COLO829 (cell line): ENCODE measurements around the gene FOXN4.
A peak's percentile ranks its signal among the peaks of the same experiment; 100 is the strongest.
"Not testable (repeated sequence)": the region's sequence is repeated elsewhere in the genome, so short reads cannot be mapped to it uniquely, and the experiment has no call there.

Experiments used
- DNase-seq: peaks from one replicate; pipeline ENCODE4 v3.0.0; 2012; ENCODE audit warnings: low spot score

The FOXN4 gene, protein sequence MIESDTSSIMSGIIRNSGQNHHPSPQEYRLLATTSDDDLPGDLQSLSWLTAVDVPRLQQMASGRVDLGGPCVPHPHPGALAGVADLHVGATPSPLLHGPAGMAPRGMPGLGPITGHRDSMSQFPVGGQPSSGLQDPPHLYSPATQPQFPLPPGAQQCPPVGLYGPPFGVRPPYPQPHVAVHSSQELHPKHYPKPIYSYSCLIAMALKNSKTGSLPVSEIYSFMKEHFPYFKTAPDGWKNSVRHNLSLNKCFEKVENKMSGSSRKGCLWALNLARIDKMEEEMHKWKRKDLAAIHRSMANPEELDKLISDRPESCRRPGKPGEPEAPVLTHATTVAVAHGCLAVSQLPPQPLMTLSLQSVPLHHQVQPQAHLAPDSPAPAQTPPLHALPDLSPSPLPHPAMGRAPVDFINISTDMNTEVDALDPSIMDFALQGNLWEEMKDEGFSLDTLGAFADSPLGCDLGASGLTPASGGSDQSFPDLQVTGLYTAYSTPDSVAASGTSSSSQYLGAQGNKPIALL

DNA sequence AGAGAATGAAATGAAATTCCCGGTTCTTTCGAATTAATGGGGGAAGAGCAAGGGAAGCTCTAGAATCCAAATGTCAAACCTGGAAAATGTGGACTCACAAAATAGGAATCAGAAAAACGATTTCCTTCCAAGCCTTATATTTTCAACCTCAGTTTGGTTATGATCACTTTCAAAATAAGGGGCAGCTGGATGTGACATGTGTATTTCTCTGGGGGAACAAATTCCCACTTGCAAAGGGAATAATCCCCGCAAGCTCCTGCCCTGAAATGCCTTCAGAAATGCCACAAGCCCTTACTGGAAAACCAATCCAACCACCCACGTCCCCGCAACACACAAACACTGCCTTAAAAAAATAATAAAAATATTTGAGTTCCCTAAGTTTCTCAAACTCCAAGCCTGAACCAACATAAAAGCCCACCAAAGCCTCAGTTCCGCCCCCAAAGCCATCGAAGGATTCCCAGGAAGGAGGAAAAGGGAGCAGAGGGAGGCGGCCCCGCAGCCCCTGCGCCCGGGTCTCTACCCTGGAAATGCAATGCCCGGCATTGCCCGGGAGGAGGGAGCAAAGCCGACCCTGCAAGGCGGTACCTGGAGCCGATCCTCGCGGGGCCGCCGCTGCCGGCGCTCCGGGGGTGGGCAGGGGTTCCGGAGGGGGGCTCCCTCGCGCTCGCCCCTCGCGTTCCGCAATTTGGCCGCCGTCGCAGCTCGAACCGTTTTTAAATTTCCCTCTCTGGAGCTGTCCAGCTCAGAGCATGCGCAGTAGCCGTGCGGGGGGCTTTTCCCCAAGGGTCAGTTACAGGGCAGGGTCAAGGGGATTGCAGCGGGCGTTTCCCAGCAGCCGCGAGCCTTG is at the start of gene FOXN4:
TSS of gene FOXN4 (minus strand) at position 751 of the 847 bp plus-strand sequence. CDS start 963 bp downstream, outside the sequence.
- no peak for DNase-seq

DNA sequence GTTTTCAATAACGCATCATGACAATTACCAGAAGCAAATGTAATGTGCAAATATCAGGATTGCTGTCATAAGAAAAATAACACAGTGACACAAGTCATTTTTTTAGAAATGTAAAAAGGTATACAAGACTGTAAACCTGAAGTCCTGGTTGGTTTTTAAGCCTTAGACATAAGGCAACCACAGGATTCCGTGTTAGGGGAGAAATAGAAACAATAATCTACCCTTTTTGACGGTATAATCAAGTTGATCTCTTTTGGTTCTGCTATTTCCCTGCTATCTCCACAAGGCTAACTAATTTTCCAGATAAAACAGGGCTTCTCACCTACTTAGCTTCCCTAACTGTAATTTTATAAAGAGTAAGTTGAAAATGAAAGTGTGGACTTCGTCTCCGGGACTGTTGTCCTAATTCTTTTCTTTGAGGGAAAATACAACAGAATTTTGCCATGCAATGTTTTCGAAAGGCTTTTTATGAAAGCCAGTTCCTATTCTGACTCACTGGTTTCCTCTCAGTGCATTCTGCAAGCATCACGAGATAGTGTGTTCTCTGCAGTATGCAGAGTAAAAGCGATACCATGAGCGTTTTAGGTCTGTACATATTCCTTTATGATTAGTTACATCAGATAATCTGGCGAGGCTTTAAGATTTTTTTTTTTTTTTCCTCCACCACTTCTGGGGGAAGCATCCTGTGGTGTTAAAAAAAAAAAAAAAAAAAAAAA is 49.2 kb upstream of the FOXN4 start:
- DNase-seq = peak; percentile 35

GRCh38 chr12:109357032-109357431 is 47.9 kb upstream of the FOXN4 start:
- no peak for DNase-seq

GRCh38 chr12:109356577-109356976 is 47.5 kb upstream of the FOXN4 start:
- no peak for DNase-seq

GRCh38 chr12:109352184-109352583 is 43.1 kb upstream of the FOXN4 start:
- DNase-seq = no peak

GRCh38 chr12:109347589-109347988 is 38.5 kb upstream of the FOXN4 start, which contains the start of gene MYO1H:
Gene MYO1H (plus strand): TSS chr12:109347900. CDS start chr12:109347961, 61 bp downstream.
- DNase-seq = no peak

DNA sequence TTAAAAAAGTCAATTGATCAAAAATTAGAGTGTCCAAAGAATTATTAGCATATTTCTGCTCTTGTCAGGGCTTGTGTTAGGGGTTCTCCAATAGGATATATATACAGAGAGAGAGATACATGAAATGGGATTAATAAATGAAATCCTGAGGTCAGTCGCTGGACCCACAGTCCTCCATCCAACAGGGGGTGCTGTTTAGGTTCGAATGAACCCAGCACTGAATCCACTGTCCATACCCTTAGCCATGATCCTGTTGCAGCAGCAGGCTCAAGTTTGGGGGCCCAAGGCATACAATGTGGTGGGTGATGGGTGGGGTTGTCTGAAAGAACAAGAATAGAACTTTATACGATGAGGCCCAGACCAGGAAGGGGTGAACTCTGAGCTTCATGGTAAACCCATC is 37.8 kb upstream of the FOXN4 start:
- DNase-seq = no peak

- no peak for DNase-seq
These were observed 36.3 kb upstream of the FOXN4 start for GRCh38 chr12:109345428-109345827.

- DNase-seq = no peak
These were observed 34.6 kb upstream of the FOXN4 start for GRCh38 chr12:109343677-109344076.

- DNase-seq = no peak
These were observed 27.5 kb upstream of the FOXN4 start for GRCh38 chr12:109336593-109336992.

DNA sequence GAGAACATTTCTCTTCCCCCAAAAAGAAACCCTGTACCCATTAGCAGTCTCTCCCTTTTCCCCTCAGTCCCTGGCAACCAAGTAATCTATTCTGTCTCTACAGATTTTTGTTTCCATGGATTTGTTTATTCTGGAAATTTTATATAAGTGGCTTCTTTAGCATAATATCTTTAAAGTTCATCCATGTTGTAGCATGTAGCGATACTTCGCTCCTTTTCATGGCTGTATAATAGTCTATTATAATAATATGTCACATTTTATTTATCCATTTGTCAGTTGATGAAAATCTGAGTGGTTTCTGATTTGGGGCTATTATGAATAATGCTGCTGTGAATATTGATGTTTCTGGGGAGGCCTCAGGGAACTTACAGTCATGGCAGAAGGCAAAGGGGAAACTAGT is 25.8 kb upstream of the FOXN4 start:
- DNase-seq = no peak

DNA sequence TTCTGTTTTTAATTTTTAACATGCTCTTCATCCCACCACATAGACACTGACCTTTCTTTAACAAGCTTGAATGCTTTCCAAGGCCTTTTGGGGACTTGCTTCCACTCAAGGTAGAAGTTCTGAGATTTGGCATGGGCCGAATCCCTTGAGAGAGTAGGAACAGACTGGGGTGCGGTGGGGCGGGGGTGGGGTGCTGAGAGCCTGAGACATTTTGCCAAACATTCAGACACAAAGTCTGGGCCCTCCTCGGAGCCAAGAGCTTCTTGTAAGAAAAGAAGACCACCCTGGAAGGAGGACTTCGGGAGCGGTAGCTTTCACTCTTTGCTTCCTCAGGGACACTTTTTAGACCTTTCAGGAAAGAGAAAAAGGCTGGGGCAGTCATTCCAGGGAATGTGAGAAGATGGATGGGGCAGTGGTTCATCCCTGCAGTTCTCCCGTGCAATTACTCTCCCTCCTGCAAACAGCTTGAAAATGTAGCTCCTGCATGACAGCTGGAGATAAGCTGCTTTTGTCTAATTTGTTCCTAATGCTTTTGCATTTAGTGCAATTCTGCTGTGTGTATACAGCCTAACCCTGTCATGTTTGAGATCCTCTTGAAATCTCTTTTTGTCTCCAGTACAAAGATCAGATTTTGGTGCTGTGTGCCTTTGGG is 22.3 kb upstream of the FOXN4 start:
- DNase-seq = no peak

DNA sequence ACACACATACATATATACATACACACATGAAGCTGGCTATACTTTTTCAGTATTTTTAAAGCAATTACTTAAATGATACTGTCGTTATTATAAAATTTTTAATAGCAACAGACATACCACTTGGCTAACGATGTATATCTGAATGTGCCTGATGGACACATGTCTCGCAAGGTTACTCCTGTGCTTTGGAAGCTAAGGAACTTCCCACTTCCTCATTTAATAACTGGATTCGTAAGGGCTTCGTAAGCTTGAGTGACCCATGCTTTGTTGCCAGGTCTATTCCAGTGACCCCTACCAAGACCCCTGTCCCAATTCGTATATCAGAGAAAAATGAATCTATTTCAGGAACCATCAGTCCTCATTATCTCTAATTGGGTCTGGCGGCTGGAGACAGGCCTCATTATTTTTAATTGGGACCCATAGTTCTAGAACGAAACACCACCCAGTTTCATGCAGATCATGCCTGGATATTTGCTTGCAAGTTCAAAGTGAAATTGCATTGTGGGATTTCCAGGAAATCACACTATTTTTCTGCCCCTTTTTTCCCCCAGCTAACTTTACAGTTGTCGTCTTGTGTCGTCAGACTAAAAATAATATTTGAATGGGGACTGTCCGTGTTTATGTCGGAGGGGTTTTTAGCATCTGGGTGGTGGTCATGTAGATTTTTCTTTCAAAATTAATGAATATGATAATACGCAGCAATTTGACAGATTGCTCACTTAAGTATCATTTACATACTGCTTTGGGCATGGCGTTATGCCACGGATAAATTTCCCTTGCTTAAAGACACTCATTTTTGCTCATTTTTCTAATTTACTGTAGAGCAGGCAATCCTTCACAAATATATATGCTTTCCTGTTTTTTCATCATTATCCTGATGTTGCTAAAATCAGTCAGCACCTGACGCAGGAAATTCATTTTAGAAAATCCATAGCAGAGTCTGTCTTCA is 21.5 kb upstream of the FOXN4 start:
- no peak for DNase-seq

DNA sequence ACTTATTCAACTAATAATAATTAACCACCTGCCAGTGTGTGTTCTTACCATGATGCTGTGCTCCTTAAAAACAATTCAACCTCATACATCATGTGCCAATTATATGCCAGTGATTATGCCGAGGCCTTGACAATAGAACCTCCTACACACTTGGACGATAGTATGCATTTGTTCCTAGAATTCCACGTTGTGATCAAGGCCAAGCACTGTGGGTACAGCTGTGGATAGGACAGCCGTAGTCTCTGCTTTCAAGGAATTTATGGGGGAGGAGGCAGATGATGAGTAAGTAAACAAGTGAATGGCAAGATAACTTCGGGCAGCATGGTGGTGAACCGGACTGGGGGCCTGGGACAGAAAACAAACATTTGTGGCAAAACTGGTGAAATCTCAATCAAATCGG is 20.6 kb upstream of the FOXN4 start:
- DNase-seq = no peak

DNA sequence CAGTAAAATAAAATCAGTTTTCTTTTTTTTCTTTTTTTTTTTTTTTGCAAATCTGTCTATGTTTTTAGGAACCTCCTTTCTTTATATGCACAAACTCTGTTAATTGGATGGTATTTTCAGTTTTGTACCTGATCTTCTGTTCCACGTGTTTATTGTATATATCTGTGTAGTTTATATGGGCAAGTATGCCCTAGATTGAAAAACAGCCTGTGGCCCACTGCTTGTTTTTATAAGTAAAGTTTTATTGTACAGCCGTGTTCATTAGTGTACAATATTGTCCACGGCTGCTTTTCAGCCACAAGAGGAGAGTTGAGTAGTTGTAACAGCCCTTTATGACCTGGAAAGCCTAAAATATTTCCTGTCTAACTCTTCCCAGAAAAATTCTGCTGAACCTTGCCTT is 19.9 kb upstream of the FOXN4 start:
- DNase-seq = no peak

DNA sequence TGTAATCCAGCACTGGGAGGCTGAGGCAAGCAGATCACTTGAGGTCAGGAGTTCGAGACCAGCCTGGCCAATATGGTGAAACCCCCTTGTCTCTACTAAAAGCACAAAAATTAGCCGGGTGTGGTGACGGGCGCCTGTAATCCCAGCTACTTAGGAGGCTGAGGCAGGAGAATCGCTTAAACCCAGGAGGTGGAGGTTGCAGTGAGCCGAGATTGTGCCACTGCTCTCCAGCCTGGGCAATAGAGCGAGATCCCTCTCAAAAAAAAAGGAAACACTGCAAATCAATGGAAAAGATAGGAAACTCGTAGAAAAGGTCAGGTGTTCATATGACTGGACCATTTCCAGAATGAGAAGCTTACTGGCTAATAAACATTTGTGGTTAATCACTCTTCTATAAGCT is 12.2 kb upstream of the FOXN4 start:
- DNase-seq = not testable (repeated sequence)

DNA sequence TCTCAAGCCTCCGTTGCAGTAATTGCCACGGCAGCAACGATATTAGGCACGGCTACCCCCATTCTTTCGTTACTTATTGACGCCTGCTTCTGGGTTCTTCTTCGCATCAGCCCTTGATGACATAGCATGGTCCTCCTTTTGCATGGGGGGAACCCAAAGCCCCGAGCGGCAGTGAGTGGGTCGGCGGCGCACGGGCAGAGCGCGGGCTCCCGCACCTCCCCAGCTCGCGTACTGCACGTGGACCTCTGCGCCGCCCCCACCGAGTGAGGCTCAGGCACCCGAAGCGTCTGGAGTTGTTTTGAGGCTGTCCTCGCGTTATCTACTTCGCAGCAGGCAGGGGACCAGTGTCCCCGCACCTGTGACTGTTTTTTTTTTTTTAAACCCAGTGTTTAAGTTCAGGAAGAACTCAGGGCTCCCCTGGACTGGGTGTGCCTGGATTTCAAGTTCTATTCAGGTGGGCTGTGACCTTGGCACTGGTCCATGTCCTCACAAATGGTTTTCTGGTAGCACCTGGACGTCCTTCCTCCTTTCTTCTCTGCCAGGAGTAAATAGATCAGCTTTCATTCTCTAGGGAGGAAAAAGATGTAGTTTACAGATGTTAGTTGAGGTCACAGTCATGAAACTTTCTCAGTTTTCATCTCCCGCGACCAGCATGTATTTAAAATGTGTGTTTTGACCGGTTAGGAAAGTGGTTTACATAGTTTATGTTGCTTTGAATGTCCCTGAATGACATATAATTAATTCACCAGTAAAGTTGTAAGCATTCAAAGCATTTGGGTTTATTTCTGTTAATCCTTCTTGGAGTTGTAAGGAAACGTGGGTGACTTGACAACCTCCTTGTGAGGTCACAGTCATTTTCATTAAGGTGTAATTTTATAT is 1.4 kb upstream of the FOXN4 start:
- no peak for DNase-seq

DNA sequence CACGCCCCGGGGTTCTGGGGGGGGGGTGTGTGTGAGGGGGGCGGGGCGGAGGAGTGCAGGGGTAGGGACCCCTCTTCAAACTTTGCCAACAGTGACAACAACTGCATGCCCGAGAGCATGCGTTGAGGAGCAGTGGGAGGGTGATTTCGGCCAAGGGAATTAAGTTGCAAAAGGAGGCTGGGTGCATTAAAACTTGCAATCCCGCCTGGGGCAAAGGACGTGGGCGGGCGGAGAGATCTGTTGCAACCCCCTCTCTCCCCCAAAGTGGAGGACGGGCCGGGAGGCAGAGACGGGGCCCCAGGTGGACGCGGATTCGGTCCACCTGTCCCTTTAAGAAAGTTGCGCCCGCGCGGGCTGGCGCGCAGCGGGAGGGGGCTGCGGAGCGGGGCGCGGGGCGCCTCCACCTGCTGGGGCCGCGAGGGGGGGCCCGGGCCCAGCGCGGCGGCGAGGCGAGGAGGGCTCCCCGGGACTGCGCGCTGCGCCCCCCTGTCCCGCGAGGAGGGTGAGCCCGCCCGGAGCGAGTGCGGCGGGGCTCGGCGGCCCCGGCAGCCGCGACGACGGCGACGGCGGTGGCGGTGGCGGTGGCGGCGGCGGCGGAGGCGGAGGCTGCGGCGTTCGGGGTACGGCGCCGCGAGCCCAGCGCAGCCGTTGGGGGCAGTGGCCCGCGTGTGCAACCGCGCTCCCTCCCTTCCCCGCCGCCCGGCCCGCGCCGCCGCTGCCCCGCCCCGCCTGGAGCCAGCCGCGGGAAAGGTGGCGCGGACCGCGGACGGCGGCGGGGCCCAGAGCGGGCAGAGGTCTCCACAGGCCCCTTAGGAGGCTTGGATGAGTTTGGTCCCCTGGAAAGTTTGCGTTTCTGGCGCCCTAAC is 530 bp upstream of the FOXN4 start:
- no peak for DNase-seq

DNA sequence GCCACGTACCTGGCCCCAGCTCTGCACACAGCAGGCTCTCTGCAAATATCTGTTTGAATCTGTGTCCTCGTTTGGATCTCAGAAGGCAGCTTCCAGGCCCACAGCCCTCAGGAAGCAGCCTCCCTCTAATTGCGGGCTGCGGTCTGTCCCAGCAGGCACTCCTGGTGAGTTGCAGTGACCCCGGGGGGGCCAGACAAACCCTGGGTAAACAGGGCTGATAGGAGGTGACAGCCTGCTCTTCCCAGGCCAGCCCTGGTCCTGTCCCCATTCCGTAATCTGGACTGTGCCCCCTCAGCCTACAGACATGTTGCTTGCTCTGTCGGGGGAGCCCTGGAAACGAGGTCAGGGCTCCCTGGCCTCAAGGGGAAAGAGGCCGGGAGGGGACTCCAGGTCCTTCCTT is 2.0 kb downstream of the FOXN4 start:
- no peak for DNase-seq
